GM10847 (cell line): ENCODE measurements around the gene XRCC1.

Experiments used
- POLR2A ChIP-seq: IDR thresholded peaks from 2 replicates; pipeline ENCODE4 v1.6.1; 2011; ENCODE audit not compliant: insufficient read length; ENCODE audit errors: extremely low read depth

XRCC1 gene

DNA sequence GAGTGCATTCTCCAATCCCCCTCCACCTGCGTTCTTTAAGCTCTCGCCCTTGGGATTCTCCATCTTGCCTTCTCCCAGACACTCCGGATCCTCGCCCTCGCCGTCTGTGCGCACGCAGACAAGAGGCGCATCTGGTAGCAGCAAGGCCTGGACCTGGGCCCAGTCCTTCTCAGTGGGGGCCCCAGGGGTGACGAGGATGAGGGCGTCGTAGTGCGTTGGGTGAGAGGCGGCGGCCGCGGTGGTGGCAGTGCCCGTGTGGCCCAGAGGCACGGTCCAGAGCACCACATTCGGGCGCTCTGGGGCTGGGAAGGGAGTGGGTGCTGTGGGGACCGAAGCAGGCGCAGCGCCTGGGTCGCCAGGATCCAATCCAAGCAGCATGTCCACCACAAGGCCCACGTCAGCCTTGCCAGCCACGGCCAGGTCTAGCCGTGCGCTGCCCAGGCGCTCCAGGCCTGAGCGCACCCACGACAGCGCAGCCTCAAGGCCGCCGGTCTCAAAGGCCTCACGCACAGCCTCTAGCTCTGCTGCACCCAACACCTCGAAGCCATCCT, 17.5 kb upstream of the XRCC1 start:
- TF ChIP-seq POLR2A = no peak

DNA sequence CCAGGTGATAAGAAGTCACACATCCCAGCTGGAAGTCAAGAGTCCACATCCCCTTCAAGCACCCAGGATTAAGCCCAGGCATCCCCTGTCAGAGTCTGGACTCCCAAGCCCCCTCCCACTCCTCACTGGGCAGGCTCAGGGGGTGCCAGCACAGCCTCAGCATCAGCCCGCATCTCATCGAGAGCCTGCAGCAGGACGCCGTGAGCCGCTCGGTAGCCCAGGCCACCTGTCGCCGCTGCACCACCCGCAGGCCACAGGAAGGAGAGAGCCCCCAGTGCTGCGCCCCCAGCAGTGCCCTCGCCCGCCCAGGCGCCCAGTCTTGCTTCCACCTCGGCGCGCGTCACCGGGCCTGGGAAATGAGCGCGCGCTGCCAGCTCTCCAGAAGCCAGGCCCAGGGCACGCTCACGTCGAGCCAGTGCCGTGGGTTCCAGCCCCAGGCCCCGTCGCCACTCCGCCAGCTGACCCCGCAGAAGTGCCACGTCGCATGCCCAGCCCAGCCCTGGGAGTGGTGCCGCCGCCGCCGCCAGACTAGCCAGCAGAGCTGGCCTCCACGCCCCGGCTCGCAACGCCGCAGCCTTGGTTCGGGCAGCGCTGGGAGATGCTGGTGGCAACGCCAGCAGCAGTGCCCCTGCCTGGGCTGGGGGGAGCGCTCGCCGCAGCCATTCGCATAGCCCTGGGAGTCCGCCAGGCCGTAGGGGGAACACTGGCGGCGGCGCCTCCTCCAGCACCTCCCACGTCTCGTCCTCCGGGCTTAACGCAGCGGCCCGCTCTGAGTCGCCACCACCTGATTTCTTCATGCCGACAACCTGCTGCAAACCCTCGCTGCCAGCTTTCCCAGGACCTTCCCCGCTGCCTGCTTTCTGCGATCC, 16.8 kb upstream of the XRCC1 start:
- TF ChIP-seq POLR2A = no peak

DNA sequence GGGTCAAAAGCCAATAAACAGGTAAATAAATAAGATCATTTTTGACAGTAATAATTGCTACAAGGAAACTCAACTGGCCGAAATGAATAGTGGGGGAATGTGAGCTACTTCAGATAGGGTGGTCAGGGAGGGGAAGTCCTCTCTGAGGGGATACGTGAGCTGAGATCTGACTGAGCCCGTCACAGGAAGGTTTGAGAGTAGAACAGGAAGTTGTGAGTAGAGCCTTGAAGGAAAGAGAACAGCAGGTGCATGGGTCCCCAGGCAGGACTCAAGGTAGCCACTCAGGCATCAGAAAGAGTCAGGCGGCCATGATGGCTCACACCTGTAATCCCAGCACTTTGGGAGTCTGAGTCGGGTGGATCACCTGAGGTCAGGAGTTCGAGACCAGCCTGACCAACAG, 14.4 kb upstream of the XRCC1 start:
- TF ChIP-seq POLR2A = no peak

DNA sequence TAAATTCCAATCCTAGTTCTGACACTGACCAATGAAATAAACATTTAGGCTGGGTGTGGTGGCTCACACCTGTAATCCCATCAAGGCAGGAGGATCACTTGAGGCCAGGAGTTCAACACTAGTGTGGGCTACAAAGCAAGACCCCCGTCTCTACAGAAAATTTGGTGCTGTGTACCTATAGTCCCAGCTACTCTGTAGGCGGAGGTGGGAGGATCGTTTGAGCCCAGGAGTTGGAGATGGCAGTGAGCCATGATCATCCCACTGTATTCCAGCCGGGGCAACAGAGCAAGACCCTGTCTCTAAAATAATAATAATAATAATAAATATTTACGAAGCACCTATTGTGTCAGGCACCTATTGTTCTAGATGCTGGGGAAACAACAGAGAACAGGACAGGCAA, 13.9 kb upstream of the XRCC1 start:
- TF ChIP-seq POLR2A = no peak

DNA sequence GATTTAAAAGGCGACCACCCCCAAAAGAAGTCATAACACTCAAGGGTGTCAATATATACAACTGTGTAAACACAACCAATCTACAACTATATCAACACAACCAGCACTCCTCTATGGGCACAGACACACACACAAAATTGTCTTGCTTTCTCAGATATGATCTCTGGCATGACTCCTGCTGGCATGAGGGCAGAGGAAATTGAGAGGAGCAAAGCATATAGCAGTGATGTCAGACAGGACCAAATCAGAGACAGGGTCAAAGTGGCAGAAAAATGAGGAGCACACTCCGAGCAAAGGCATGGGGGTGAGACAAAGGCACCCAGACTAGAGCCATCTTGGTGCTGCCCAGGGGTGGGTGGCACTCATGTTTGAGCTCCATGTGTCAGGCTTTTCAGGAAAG, 11.0 kb upstream of the XRCC1 start:
- TF ChIP-seq POLR2A = no peak

DNA sequence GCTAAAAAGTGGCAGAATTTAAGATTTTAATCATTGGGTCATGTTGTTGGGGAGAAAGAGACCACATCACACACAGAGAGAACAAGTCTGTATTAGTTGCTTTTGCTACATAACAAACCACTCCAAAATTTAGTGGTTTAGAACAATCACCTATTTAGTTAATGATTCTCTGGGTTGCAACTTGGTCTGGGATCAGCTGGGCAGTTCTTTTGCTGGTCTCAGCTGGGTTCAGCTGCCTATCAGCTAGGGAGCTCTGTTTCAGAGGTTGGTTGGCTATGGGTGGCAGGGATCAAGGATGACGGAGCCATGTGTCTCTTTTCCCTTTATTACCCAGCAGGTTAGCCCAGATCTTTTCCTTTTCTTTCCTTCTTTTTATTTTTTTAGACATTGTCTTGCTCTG, 9.2 kb upstream of the XRCC1 start:
- TF ChIP-seq POLR2A = no peak

DNA sequence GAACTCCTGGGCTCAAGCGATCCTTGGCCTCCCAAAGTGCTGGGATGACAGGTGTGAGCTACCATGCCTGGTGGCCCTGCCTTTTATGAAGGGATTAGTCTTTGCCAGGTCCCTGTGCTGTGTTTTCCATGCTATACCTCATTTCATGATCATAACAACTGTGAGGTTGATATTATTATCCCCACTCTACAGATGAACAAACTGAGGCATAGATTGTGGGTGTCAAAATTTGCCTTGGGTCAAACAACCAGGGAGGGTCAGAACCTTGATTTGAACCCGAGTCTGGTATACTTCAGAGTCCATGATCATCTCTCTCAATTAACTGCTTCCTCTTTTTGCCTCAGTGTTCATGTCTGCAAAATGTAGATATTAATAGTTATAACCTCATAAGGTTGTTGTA, 7.2 kb upstream of the XRCC1 start:
- no peak for TF ChIP-seq POLR2A

DNA sequence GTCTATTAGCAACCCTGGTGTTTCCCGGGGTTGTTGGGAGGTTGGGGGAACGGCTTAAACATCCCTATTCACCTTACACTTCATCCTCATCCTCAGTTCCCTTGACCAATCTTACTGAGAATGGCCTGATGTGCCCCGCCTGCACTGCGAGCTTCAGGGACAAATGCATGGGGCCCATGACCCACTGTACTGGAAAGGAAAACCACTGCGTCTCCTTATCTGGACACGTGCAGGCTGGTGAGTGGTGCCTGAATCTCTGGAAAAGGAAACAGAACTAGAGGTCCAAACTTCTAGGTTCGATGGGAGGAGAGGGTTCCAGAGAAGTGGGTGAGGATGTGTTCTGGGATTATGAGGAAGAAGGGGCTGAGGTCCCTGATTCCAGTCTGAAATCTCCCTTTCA, 6.1 kb upstream of the XRCC1 start:
- TF ChIP-seq POLR2A = no peak

DNA sequence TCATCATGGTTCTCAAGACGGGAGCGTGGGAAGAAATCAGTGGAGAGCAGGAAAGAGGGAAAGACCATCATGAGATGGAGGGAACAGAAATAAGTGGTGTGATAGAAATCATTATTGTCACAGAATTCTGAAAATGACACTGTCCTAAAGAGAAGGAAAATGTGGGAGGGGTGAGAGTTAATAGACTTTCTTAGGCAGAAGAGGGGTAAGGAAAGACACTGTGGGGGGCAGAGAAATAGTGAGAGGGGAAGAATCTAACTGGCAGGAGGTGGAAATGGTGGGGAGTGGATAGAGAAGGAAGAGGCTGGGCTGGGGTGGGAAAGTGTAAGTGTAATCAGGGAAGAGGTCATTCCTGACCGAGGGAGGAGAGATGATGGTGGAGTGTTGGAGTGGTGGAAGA, 3.5 kb upstream of the XRCC1 start:
- no peak for TF ChIP-seq POLR2A

DNA sequence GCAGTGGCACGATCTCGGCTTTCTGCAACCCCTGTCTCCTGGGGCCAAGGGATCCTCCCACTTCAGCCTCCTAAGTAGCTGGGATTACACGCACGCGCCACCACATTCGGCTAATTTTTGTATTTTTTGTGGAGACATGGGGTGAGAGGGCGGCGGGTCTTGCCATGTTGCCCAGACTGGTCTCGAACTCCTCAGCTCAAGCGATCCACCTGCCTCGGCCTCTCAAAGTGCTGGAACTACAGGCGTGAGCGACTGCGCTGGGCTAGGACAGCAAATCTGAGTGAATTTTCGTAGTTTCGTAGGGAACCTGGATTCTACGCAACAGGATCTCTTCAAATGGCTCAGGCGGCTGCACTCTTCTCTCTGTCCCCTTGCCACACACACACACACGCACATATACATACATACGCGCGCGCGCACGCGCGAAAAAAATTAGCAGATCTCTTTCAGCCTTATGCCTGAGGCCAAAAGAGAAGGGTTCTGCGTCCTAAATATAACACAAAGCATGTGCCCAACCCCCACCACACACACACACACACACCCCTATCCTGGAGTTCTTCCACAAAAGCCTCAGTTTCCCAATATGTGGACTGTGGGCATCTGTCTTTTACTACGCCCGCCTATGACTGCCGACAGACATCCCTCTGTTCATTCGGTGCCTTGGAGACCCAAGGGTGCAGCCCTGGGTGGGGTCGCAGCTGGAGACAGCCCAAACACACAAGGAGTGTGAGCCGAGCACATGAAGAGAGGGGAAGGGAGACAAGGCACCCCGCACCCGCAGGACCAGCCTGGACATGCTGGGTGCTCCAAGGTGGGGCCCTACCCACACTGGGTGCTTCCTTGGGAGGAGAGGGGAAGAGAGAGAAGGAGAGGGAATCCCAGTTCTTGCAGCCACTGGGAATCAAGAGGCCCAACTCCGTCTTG, 890 bp upstream of the XRCC1 start:
- TF ChIP-seq POLR2A = no peak

DNA sequence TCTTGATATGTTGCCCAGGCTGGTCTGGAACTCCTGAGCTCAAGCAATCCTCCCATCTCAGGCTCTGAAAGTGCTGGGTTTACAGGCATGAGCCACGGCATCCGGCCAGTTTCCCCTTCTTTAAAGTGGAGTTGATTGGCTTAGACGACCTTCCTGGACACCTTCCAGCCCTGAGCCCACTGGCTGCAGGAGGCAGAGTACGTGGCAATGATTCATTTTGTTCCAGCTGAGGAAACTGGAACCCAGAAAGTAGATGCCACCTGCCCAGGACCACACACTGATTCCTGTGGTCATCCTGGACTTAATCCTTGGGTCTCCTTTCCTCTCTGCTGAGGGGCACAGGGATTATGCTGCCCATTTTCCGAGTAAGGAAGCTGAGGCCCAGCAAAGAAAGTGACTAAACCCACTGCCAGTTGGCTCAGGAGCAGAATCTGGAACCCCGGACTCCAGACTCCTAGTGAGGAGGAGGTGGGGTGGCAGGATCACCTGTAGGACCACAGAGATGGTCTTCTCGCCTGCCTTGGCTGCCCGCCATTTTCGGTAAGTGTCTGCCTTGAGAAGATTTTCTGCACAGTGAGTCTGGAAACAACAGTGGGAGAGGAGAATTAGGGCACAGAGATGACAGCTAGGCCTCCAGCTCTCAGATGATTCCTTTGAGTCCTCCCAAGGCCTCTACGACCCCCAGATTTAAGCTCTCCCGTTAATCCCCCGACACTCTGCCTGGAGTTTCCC, 737 bp downstream of the XRCC1 start:
- no peak for TF ChIP-seq POLR2A

DNA sequence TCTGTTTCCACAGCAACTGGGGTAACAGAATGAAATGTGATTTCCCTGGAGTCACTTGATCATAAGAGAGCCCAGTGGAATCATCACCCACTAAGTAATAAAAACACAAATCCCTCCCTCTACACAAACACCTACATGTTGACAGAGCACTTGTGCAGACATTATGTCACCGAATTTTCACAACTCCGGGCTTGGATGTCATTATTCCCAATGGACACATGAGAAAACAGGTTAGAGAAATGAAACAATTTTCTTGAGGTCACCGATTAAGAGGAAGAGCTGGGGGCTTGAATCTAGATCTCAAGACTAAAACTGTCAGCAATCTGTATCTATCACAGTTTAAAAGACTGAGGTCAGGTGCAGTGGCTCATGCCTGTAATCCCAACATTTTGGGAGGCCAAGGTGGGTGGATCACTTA, 3.1 kb downstream of the XRCC1 start:
- TF ChIP-seq POLR2A = no peak

DNA sequence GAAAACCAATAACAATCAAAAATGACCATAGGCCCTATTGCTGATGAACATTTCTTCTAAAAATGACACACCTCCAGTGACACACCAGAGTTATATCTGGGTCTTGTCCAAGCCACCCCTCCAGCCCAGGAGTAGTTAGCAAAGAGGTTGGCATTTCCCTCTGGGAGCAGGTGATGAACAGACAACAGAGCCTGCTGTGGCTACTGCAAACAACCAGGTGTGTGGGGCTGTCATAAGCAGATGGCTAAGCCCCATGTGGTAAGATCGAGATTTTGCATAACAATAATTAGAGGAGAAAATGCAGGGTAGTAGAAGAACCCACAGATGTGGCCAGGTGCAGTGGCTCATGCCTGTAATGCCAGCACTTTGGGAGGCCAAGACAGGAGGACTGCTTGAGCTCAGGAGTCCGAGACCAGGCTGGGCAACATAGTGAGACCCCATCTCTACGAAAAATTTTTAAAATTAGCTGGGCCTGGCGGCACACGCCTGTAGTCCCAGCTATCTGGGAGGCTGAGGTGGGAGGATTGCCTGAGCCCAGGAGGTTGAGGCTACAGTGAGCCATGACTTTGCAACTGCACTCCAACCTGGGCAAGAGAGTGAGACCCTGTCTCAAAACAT, 5.0 kb downstream of the XRCC1 start:
- no peak for TF ChIP-seq POLR2A

DNA sequence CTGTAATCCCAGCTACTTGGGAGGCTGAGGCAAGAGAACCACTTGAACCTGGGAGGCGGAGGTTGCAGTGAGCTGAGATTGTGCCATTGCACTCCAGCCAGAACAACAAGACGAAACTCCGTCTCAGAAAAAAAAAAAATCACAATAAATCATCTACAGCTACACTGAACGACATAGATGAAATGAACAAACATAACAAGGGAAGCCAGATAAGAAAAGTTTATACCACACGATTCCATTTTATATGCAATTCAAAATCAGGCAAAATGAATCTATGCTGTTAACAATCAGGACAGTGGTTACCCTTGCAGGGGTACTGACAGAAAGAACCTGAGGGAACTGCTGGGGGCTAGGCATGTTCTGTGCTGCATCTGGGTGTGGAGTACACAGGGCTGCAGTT, 5.7 kb downstream of the XRCC1 start:
- no peak for TF ChIP-seq POLR2A

DNA sequence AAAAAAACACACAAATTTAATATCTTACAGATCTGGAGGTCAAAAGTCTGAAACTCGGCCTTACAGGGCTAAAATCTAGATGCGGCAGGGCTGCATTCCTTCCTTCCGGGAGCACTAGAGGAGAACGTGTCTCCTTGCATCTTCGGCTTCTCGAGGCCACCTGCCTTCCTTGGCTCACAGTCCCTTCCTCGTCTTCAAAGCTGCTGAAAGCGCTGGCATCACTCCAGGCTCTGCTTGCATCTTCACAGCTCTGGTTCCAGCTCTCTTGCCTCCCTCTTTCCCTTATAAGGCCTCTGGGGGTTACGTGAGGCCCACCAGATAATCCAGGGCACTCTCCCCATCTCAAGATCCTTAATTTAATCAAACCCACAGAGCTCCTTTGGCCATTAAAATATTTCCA, 10.5 kb downstream of the XRCC1 start:
- TF ChIP-seq POLR2A = no peak
